Activated naive CD4-positive, alpha-beta T cell treated with anti-CD3 and anti-CD28 coated beads, Interleukin-2, amount 50 U/mL, for 16 hours (primary cell): ENCODE measurements around the gene ACTR10.
"Not testable (repeated sequence)": the region's sequence is repeated elsewhere in the genome, so short reads cannot be mapped to it uniquely, and the experiment has no call there.

Source experiments
- DNase-seq: peaks from one replicate; pipeline ENCODE4 v3.0.0-alpha.2; 2020

ACTR10 gene

DNA sequence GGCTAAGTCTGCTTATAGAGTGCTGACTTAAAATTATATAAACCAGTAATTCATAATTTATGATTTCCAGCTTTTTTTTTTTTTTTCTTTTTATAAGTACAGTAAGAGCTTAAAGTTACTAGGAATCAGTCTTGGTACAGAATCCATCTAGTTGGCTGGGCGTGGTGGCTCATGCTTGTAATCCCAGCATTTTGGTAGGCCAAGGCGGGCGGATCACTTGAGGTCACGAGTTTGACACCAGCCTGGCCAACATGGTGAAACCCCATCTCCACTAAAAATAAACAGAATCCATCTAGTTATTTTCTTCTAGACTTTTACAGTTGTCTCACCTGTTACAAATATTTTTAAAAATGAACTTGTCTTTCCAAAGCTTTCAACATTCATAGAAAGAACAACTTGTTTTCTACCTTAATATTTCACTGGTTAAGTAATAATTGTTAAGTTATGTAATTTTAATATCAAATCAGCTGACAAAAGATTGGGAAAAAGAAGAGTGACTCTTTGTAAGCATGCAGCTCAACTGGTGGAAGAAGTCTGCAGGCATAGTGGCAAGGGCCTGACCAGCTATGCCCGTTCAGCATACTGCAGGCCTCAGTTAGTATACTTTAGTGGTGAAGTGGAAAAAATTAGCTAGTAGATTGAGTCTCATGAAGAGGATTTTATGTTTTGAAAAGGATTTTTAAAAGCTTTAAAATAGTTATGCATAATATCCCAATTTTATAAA lies 27.3 kb downstream of the ACTR10 start:
- no peak for DNase-seq

DNA sequence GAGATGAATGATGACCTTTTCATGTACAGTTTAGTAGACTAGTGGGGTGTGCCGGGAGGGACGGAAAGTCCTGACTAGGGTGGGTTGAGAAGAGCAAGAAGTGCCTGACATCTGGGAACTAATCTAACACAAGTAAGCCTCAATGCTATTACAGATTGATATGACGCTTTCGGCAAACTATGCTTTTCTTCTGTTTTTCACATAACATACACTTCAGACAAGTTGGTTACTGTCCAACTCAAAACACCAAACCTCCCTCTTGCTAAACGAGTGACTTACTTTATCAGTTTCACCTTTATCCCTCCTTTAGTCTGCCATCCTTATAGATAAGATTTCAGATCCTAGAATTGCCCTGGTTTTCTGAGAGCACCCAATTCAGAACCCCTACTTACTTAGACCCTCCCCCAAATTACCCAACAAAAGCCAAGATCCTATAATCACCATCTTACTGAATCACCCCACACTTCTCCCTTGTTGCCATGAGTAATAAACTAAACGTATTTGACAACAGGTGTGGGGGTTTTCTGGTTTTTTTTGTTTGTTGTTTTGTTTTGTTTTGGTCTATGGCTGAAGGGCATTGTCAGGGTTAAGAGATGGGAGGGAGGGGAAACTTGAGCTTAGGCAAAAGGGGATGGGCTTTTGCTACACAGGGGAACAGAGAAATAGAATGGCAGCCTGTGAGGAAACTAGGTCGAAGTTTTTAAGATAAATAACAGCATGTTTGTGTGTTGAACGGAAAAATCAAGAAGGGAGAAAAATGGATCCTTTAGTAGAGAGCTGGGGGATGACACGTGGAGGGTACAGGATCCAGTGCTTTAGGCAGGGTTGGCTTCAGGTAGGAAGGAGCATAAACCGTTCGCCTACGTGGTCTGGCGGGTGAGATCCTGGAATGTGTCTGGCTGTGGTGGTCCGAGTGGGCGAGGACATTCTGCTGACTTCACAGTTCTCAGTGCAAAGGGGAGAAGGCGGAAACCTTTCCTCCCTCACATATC lies 38.6 kb downstream of the ACTR10 start:
- DNase-seq: no peak

GRCh38 chr14:58239244-58240195 lies 39.6 kb downstream of the ACTR10 start:
- peak; percentile 76 for DNase-seq

DNA sequence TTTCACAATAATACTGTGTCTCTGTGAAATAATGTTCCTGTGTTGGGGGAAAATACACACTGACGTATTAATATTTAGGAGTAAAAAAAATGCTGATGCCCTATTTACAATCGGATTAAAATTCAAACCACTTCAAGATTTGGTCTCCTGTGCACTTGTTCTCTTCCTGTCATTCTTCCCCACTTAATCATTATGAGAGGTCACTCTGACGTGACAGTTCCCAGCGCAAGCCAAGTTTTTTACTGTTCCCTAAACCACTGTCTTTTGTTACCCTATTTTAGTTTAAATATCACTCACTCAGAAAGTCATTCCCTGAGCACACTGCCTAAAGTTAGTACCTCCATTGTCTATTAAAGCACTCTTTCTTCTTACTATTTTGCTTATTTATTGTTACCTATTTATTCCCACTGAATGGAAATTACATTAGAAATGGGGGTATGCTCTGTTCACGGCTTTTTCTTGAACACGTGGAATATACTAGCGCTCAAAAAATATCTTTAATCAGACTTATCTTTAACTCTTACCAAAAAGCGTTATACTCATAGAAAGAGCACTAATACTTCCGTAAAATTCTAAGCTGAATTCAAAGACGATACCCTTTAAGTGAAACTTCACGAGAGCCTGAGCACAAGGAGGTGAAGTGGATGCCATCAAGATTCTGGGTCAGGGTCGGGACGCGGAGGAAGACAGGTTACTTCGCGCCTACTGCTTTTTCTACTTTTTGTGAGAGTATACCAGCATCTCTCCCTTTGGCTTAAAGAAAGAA lies 44.0 kb downstream of the ACTR10 start:
- no peak for DNase-seq

DNA sequence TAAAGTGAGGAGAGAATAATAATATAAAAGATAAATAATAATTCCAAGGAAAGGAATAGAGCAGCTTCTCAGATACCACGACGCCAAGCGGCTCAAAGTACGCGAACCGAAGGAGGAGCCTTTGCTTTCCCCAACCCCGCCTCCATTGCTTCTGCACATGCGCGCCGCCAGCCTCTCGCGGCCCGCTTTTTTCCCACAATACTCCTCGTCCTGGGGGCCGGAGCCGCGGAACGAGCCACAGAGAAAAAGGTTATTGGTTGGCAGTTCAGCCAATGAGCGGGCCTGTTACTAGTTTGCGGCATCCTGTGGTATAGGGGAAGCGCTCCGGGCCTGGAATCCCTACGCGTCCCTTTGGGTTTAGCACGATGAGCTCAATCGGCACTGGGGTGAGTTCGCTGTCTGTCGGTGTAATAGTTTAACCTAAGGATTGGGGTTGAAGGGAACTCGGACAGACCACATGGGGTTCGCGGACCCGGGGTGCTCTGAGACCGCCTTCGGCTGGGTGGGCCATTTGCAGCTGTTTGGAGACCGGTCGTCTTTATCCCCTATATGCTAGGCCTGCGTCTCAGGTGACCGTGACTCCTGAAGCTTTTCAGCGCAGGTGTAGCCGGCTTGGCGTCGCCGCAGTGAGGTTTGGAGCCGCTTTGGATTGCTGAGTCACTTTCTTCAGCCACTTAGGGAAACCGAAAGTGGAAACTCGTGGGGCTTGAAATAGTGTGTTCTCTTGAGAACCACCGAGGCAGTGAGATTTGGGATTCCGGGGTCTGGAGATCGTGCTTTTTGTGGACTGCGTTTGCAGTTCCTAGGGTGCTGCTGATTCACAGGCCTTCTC lies 44.8 kb downstream of the ACTR10 start, which contains the start of gene PSMA3:
Gene PSMA3, plus strand, starts transcription at position 288 of the 832 bp plus-strand sequence. Its CDS starts 78 bp downstream, at position 366.
- DNase-seq: peak; percentile 98

DNA sequence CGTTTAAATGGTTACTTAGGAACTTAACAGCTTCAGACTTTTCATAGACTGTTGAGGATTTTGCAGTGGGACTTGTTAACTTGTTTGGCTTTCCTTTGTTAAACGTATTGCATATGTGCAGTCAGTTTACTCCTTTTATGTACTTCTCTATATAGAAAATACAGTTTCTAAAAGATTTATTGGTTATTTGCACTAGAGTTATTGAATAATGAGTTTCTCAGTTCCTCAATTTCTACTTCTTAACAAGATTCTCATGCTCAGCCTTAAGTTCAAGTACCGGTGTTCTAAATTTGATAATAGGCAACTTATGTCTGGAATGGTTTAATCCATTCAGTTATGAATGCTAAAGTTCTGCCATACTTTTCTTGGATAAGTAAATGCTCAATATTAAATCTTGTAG lies 45.6 kb downstream of the ACTR10 start:
- no peak for DNase-seq

- no peak for DNase-seq
Measured at GRCh38 chr14:58249611-58250010, 49.7 kb downstream of the ACTR10 start.

- no peak for DNase-seq
Measured at GRCh38 chr14:58258156-58258555, 58.2 kb downstream of the ACTR10 start.

DNA sequence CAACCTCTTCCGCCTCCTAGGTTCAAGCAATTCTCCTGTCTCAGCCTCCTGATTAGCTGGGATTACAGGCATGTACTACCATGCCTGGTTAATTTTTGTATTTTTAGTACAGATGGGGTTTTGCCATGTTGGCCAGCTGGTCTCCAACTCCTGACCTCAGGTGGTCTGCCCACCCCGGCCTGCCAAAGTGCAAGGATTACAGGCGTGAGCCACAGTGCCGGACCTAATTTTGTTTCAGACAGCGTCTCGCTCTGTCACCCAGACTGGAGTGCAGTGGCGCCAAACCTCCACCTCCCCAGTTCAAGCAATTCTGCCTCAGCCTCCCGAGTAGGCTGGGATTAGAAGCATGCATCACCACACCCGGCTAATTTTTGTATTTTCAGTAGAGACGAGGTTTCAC lies 62.1 kb downstream of the ACTR10 start:
- DNase-seq: not testable (repeated sequence)

GRCh38 chr14:58265401-58265800 lies 65.5 kb downstream of the ACTR10 start:
- no peak for DNase-seq

DNA sequence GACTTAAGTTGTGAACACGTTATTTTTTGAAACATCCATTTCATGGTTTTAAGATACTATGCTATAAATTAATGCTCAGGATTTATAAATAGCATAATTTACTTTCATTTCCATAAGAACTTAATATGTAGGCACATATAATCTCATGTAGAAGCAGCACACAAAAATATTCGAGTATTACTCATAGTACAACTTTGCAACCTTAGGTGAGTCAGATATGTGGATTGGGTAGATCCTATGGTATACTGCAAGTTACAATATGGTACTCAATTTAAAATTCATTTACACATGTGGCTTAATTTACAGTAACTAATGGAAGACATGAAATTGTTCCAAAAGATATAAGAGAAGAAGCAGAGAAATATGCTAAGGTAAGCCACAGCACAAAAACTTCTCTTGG lies 70.7 kb downstream of the ACTR10 start:
- DNase-seq: no peak

DNA sequence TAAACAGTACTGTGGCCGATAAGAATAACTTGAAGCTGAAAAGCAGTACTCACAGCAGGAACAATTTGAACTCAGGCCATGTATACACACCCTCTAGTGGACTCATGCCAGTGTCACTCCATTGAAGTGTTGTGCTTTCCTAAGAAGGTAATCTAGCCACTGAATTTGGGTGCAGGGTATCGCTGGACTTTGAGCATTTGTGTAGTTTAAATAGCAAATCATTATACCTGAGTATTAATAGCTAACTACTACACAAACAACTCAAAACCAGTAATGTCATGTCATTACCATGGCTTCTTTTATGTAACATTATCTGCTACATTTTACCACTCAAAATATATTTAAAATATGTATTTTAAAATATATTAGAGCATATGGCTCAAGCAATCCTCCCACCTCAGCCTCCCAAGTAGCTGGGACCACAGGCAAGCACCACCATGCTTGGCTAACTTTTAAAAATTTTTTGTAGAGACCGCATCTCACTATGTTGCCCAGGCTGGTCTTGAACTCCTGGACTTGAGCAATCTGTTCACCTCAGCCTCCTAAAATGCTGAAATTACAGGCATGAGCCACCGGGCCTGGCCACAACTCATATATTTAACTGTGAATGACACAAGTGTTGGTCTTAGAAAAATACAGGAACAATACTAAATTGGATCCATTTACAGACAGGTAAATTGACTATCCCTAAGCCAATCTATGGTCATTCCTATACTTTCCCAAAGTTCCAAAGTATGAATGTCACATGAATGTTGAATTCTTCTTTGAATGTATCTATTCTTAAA lies 72.8 kb downstream of the ACTR10 start:
- no peak for DNase-seq

DNA sequence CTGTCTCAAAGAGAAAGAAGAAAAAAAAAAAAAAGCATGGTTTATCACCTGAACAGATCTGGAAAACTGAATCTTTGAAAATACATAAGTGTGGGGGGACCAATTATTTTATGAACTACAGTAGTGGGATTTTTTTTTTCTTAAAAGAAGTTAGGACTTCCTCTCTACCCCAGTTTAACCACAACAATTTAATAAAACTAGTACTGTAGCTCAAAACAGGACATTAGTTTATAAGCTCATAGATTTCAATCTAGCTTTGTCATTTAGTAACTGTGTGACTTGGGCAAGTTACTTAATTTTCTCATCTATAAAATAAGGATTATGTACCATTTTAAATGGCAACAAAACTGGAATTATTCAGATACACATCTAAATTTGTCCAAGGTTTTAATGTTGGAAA lies 74.9 kb downstream of the ACTR10 start:
- DNase-seq: no peak

DNA sequence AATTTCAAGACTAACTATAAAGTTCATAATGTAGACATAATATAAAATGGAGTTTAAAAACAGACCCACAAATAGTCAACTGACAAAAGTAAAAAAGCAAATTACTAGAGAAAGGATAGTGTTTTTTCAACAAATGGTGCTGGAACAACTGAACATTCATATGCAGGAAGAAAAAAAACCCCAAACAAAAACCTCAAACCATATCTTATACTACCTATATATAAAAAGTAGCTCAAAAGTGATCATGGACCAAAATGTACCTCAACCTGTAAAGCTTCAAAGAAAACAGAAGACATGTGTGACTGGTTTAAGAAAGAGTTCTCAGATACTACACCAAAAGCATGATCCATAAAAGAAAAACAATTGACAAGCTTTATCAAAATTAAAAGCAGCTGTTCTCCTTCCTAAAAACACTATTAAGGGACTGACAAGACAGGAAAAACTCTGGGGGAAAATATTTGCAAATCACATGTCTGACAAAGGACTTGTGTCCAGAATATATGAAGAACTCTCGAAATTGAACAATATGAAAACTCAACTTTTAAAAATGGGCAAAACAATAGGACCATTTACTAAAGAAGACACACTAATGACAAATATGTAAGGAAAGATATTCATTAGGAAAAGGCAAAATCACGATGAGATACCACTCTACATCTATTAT lies 75.7 kb downstream of the ACTR10 start:
- DNase-seq: no peak

- DNase-seq: no peak
Measured at GRCh38 chr14:58276208-58276607, 76.3 kb downstream of the ACTR10 start.

- DNase-seq: no peak
Measured at GRCh38 chr14:58278177-58278576, 78.2 kb downstream of the ACTR10 start.

GRCh38 chr14:58280954-58281787 lies 81.2 kb downstream of the ACTR10 start:
- DNase-seq: no peak

DNA sequence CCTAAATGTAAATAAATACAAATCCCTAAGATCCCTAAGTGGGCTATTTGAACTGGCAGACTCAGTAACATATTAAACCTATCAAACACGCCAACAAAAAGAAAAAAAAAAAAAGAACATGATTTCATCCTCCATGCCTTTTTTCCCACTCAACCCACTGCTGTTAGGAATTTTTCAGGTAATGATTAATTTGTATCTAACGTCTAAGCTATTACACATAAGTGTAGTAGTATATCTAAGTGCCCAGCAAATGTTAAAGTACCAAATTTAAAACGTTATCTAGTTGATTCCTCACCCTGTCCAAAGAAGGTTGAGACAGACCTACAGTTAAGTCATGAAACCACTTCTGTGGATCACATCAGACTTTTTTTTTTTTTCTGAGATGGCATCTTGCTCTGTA lies 82.0 kb downstream of the ACTR10 start:
- DNase-seq: no peak
